ENCODE data around the gene ALAS1. TPM values are rescaled to one million over a fixed set of nuclear protein-coding genes. Genes with fewer than 3 reads are reported as not detected.

Gene ALAS1
- total and polyA plus RNA-seq, 9 donors: 16.1 to 70.1 (median 25.8) TPM

GRCh38 chr3:52237006-52237656 is 39.2 kb downstream of the ALAS1 start:
- intact Hi-C loops (cut with DNase I): loop anchor here in 3 of 4 donors (5.0 kb wide), 2 partner anchors 40 to 50 kb away; partner anchors contain the start of genes WDR82 (in 2 of the 3) and GLYCTK (in 1 of the 3)
- Histone ChIP-seq H3K4me1 (ENCODE audit: insufficient read depth) (peaks cover 16% of the 10 kb centered on the region), H3K4me3 (peak overlapping the region; percentile 15), H3K36me3 (no peaks in the 10 kb centered on the region), H3K27ac (peak overlapping the region; percentile 54 to 91), H3K27me3 (no peaks in the 10 kb centered on the region), H3K9me3 (no peaks in the 10 kb centered on the region)
- peak in 1 of 5 donors; percentile 42 for DNase-seq
- WGBS, 3 donors: 47 to 60% (median 58%) methylated on average over 6 of the region's 6 CpGs
- TF ChIP-seq, protein P1, sequence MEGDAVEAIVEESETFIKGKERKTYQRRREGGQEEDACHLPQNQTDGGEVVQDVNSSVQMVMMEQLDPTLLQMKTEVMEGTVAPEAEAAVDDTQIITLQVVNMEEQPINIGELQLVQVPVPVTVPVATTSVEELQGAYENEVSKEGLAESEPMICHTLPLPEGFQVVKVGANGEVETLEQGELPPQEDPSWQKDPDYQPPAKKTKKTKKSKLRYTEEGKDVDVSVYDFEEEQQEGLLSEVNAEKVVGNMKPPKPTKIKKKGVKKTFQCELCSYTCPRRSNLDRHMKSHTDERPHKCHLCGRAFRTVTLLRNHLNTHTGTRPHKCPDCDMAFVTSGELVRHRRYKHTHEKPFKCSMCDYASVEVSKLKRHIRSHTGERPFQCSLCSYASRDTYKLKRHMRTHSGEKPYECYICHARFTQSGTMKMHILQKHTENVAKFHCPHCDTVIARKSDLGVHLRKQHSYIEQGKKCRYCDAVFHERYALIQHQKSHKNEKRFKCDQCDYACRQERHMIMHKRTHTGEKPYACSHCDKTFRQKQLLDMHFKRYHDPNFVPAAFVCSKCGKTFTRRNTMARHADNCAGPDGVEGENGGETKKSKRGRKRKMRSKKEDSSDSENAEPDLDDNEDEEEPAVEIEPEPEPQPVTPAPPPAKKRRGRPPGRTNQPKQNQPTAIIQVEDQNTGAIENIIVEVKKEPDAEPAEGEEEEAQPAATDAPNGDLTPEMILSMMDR (IDR thresholded peaks at IDR 0.05): no peak
- no peak for TF ChIP-seq POLR2A (IDR thresholded peaks at IDR 0.05)
- TF ChIP-seq EP300 (IDR thresholded peaks at IDR 0.05): no peak

DNA sequence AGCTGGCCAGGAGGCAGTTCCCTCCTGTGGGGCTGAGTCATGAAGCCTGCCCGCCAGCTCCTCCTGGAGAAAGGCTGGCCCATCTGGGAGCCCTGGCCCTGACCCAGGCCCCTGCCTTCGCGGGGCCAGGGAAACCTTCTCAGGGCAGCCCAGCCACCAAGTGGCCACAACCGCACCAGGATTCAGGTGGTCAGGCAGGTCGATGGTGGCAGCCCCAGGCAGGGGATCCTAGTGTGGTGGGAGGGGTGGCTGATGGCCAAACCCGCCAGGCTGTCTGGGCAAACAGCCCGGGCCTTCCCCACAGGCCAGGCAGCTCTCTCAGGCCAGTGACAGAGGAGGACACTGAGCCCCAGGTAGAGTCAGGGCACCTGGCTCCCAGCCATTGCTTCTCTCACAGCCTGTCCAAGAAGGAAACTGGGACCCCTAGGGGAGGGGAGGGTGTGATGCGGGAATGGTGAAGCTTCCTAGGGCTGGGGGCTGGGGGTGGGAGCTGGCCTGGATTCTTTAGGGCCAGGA is 39.8 kb downstream of the ALAS1 start:
- Histone ChIP-seq H3K27me3 (no peaks in the 10 kb centered on the region), H3K27ac (peak overlapping the region; percentile 54 to 91), H3K36me3 (no peaks in the 10 kb centered on the region), H3K4me1 (ENCODE audit: insufficient read depth) (peaks cover 16% of the 10 kb centered on the region), H3K4me3 (peak overlapping the region; percentile 87), H3K9me3 (no peaks in the 10 kb centered on the region)
- 0 to 1% (median 0%) methylated on average over 8 of the region's 8 CpGs for WGBS, 3 donors
- TF ChIP-seq POLR2A (IDR thresholded peaks at IDR 0.05) (no peak), EP300 (IDR thresholded peaks at IDR 0.05) (no peak)
- TF ChIP-seq, protein P1 (IDR thresholded peaks at IDR 0.05): no peak
- intact Hi-C loops (cut with DNase I): loop anchor here in 3 of 4 donors (5.0 kb wide), 2 partner anchors 40 to 50 kb away; partner anchors contain the start of genes WDR82 (in 2 of the 3) and GLYCTK (in 1 of the 3)
- peak; percentile 88 to 92 (median 89) for DNase-seq

GRCh38 chr3:52238193-52238760 is 40.3 kb downstream of the ALAS1 start:
- no peak for TF ChIP-seq POLR2A (IDR thresholded peaks at IDR 0.05)
- TF ChIP-seq EP300 (IDR thresholded peaks at IDR 0.05): no peak
- TF ChIP-seq, protein P1 (IDR thresholded peaks at IDR 0.05): no peak
- H3K27ac ChIP-seq: peak overlapping the region; percentile 54 to 91
- no peaks in the 10 kb centered on the region for H3K27me3 ChIP-seq
- H3K9me3 ChIP-seq: no peaks in the 10 kb centered on the region
- peak in 4 of 5 donors; percentile 59 to 71 (median 68) for DNase-seq
- peaks cover 16% of the 10 kb centered on the region for H3K4me1 ChIP-seq (ENCODE audit: insufficient read depth)
- WGBS, 3 donors: 1 to 2% (median 2%) methylated on average over 11 of the region's 11 CpGs
- peak overlapping the region; percentile 87 for H3K4me3 ChIP-seq
- no peaks in the 10 kb centered on the region for H3K36me3 ChIP-seq
- intact Hi-C loops (cut with DNase I): loop anchor here in 3 of 4 donors (5.0 kb wide), 2 partner anchors 39 to 49 kb away; partner anchors contain the start of genes WDR82 (in 2 of the 3) and GLYCTK (in 1 of the 3)

All from ovary (tissue), 9 donors.